A204.1 (cell line): ENCODE results near the gene PKD1L1.
"Not testable (repeated sequence)": the region's sequence is repeated elsewhere in the genome, so short reads cannot be mapped to it uniquely, and the experiment has no call there.

Experiments used
- FAIRE-seq: peaks from 2 replicates; lab custom pipeline; 2012; peaks lifted over from hg19 to GRCh38; lab: Jason Lieb, UNC

PKD1L1 gene

DNA sequence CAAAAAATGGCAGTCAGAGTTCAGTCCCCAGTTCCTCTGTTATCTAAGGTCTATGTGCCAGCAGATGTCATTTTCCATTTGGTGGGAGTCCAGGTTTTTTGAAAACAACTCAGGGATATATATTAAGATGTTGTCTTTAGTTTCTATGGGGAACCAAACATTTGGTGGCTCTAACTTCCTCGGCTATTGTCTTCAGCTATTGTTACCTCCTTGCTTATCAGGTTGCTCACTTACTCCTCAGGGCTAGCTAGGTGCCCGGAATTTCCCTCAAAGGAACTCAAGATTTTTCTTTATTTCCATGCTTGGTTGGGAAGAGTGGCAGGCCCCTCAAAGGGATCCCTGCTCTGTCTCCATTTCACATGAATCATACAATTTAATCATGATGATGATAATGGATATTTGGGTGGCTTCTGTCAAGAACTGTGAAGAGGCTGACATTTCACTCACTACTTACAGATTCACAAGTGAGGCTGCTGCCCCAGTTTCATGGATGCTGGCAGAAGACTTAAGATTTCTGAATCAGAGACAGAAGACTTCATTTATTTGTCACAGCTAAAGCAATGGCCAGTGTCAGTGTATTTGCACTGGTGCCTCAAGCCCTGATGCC lies 182.8 kb downstream of the PKD1L1 start:
- no peak for FAIRE-seq

- no peak for FAIRE-seq
Measured at GRCh38 chr7:47764746-47765145, 183.5 kb downstream of the PKD1L1 start.

DNA sequence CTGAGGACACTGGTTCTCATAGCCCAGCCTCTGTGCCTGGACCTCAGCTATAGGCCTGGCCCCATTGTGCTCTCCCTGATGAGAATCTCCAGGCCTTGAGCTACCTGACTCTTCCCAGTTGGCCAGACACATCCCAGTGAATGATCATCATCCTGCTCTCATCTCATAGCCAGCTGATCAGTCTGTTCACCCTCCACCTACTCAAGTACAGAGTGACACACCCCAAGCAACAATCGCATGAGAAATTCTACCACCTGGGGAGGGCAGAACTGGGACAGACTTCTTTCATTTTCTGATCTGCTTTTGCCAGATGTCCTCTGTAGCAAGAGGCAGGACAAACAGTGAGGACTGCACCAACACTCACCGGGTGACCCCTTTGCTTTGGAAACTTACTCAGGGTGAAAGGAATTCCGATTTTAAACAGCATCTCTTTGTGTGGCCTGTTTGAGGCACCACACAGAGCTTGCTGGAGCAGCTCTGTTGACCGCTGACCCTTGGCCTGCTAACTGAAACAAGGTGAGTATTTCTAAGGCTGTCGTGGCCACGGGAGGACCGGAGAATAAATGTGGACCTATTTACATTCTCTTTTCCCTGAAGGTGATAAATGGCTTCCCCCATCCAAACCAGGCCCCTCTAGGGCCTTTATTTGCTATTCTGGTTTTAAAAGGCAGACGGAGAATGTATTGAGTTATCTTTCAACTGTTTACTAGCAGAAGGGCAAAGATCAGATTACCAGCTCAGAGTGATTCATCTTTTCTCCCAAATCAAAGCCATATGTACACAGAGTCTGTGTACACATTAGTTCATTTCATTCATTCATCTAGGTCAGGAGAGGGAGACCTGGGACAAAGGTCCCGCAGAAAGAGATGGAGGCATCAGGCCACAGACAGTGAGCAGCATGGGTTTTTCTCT lies 184.9 kb downstream of the PKD1L1 start:
- FAIRE-seq: peak; percentile 70

DNA sequence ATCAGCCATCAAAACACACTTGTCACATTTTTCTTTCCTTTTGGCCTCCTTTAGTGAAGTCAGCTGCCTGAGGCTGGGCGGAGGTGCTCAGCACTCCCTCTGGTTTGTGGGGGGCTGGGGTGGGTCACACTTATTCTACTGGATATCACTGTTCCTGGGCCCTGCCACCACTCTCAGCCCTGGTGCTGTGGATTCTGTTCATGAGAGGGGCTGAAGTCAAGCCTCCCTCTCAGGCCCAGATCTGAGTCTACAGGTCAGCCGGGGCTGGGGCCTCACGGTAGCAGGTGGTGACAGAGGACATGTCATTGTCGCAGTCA lies 185.6 kb downstream of the PKD1L1 start:
- no peak for FAIRE-seq

GRCh38 chr7:47762207-47762606 lies 186.1 kb downstream of the PKD1L1 start:
- no peak for FAIRE-seq

DNA sequence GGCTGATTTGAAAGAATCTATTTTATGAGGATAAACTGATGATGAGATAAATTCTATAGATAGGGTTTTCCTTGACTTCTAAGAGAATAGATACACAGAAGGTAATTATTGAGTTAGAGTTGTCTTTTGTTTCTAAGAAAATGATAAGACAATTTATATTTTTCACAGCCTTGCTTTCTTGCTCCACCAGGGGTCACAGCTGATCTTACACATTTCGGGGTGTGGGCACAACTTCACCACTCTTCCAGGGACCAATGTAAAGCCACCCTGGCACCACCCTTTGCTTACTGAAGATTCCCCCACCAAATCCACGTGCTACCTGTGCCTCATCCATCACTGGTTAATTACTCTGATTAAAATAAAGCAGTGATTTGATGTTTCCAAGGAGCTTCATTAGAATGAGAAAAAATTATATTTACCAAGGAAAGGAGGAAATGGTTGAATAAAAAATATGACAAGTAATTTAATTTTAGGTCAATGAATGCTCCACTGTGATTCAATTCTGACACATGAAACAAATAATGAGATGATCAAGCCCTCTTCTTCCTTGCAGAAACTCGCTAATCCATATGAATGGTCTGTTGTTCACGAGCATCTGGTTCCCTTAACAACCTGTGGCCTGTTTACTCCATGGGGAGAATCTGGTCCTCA lies 189.1 kb downstream of the PKD1L1 start:
- no peak for FAIRE-seq

GRCh38 chr7:47758546-47758945 lies 189.7 kb downstream of the PKD1L1 start:
- FAIRE-seq: no peak

DNA sequence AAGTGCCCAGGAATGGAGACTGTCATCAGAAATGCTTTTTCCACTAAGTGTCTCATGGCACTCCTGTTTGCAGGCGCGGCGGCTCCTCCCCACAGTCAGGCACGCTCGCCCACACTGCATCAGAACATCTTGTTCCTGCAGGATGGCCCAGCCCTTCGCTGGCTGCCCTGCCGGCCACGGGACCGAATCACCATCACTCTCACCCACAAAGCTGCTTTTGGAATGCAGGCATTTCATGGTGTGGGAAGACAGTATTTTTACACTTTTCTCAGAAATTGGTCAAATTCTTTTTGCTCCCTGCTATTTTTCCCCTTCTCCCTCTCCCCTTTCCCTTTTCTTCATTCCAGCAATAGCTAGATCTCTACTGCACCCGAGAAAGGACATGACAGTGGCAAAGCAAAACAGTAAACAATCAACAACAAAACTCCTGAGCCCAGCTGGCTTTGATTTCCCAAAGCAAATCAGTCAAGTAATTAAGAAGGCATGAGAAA lies 190.3 kb downstream of the PKD1L1 start:
- no peak for FAIRE-seq

DNA sequence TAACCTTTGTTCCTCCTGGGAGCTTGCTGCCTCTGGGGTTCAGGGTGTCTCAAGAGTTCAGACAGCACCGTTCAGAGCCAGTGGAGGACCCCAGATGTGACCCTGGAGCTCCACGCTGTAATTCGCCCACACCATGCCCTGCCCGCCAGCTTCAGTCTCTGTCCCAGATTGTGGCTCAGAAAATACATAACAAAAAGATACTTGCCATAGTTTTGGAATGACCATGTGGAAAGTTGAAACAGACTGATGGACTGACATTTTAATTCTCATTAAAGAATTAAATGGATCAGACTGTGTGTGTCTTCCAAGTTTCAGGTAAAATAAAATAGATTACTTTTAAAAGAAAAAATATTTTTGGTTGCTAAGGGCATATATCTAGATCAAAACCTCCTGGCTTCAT lies 191.6 kb downstream of the PKD1L1 start:
- FAIRE-seq: no peak

DNA sequence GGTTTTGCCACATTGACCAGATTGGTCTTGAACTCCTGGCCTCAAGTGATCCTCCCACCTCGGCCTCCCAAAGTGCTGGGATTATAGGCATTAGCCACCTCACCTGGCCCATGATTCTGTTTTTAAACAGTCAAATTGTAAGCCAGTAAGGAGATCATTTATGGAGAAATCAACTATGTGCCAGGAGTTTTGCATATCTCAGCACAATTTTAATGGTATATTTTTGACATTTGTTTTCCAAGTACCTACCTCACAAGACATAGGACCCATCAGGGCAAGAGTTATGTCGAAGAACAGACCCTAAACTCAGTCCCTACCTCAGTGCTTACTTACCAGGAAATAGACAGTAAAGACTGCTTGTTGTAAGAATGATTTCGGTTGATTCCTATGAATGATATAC lies 193.0 kb downstream of the PKD1L1 start:
- FAIRE-seq: no peak

GRCh38 chr7:47751724-47752123 lies 196.5 kb downstream of the PKD1L1 start:
- FAIRE-seq: not testable (repeated sequence)

DNA sequence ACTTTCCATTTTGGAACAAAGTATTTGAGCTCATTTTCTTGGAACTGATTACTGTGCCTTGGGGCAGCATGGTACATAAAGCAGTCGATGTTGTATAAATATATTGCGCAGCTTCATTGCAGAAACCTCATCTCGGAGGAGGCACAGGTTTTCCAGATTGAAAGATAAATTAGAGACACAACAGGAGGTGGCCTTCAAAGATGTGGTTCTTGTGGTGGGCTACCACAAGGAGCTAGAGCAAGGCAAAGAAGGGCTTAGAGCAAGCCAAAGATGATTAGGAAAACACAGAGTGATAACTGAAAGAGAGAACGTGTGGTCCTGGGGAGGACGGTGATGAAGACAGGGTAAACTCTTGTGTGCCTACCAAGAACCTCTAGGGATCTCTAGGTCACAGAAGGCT lies 197.2 kb downstream of the PKD1L1 start:
- FAIRE-seq: no peak

GRCh38 chr7:47748041-47748440 lies 200.2 kb downstream of the PKD1L1 start:
- FAIRE-seq: no peak

- no peak for FAIRE-seq
Measured at GRCh38 chr7:47747160-47747559, 201.1 kb downstream of the PKD1L1 start.

DNA sequence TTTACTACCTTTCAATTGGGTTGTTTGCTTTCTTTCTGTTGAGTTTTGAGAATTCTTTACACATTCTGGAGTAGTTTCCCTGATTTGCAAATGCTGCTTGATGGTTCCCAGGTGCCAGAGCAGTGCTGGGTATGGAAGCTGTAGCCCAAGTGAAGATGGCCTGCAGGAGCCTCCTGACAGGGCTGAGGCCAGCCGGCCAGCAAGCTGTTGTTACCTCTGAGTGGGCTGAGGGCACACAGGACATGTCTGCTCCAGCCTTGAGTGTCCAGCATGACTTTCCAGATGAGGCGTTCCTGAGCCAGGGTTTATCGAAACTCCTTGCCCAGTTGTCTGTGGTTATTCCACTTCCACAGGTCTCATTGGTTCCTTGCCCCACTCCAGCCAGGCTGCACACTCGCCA lies 201.8 kb downstream of the PKD1L1 start:
- no peak for FAIRE-seq

- no peak for FAIRE-seq
Measured at GRCh38 chr7:47744883-47745282, 203.4 kb downstream of the PKD1L1 start.

- no peak for FAIRE-seq
Measured at GRCh38 chr7:47743965-47744591, 204.2 kb downstream of the PKD1L1 start.

DNA sequence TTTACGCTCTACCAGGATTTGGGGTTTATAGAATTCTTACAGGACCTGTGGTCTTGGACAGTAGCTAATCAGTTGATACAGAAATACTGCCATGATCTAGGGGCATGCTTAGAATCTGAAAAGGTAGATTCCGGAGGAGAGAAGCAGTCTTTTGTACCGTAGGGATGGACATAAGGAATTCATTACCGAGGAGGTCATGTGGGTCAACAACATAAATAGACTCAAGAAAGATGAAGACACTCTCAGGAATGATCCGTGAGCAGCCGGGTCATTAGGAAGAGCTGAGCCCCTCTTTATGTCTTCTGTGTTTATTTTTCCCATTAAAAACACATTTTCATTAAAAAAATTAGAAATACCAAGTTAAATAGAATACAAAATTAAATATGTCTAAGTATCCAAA lies 206.3 kb downstream of the PKD1L1 start:
- FAIRE-seq: no peak

DNA sequence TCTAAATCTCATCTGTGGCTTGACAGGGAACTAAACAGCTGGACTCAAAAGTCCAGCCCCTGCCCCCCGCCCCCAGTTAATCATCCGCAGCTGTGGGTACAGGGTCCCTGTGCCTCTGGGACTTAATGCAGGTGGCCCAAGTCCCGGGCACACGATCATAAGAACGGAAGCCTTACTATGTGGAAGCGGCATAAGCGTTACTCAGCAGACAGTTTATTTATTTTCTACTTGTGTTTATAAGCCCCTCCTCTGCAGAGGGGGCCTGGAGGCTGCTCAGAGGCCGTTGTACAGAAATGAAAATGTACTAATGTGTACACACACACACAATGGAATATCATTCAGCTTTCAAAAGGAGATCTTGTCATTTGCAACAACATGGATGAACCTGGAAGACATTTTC lies 208.4 kb downstream of the PKD1L1 start:
- no peak for FAIRE-seq

DNA sequence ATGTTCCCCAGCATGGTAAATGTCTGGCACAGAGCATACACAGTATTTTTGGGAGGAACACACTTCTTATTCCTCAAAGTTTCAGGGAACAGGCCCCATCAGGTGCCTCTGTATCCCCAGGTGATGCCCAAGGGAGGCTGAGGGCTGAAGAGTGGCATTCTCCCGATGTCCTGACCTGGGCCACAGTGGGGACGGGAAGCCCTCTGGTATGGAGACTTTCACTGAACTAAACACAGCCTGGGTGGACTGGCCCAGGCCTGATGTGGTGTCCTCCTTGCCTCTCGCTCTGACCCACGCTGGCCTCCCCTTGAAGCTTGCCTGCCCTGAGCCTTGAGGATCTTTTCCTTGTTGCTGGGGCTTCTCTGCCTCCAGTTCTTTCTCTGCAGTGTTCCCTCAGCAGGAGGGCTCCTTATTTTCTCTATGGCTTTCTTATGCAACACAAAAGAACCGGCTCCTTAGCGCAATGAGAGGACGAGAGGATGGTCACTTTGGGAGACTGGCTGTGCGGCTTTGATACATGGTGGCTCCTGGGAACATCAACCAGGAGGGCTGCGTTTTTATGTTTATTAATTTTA lies 208.9 kb downstream of the PKD1L1 start:
- no peak for FAIRE-seq

GRCh38 chr7:47738563-47739166 lies 209.6 kb downstream of the PKD1L1 start:
- no peak for FAIRE-seq

DNA sequence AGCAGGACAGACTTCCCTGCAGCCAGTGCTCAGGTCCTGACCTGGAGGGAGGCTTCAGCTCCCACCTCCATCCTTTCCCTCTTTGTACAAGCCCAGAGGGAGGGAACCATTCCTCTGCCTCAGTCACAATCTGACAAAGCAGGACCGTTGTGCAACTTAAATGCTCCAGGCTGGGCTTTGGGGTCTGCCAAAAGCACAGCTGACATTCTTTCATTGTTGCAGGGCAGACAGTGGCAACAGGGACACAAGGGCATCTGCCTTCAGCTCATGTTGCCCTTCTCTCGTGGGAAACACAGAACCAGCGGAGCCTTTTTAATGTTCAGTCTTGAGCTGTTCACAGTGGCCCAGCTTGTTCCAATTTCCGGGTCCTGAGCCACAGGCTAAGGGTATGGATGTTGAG lies 210.7 kb downstream of the PKD1L1 start:
- no peak for FAIRE-seq
